Activated CD4-positive, CD25-positive, alpha-beta regulatory T cell treated with anti-CD3 and anti-CD28 coated beads, Interleukin-2, amount 50 U/mL, for 24 hours (primary cell): ENCODE measurements around the gene CDKAL1.
"Not testable (repeated sequence)": the region's sequence is repeated elsewhere in the genome, so short reads cannot be mapped to it uniquely, and the experiment has no call there.

Experiments
- ATAC-seq, 2 donors: fragments of 150-1000 bp; cut with Tn5 transposase; one replicate each; pipeline ENCODE4 v1.10.0; 2021; ENCODE audit warnings: mild to moderate bottlenecking in 1 of 2, moderate library complexity in 1 of 2

The CDKAL1 gene

DNA sequence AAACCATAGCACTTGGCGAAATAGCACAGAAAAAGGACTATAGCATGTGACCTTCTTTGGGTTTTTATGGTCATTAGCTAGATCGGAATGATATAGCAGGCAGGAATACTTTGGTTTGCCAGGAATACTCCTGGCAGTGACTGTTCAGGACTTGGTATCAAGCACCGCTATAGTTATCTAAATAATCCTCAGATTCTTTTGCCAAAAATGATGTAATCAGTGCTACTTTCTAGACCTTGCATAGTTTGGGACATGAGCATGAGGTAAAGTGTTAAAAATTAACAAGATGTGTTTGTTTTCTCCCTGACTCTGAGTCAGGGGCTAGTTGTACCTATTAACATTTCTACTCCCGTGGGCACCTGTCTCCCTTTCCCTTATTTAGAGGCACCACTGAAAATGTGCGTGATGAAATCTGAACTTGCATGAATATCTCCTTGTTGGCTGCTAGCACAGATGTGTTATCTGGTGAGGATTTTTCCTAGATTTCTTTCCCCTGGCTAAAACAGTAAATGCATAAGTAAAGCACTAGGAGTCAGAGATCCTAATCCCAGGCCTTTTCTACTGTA is 511.0 kb downstream of the CDKAL1 start:
- ATAC-seq: no peak

GRCh38 chr6:21046276-21046675 is 512.0 kb downstream of the CDKAL1 start:
- no peak for ATAC-seq

GRCh38 chr6:21048047-21048446 is 513.8 kb downstream of the CDKAL1 start:
- no peak for ATAC-seq

DNA sequence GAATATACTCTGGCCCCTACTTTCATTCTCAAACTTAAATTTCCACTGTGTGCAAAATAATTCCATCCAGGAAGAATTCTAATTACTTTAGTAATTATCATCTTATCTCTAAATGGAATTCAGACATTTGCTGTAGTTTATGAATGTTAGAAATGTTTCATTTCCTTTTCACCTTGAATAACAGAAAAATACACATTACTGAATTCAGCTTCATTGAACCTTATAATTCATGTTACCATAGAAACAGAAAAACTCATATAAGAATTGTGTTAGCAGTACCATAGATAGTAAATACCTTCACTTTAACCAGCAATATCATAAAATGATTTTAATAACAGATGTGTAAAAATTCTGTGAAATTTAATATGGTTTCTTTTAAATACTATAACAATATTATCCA is 514.9 kb downstream of the CDKAL1 start:
- no peak for ATAC-seq

DNA sequence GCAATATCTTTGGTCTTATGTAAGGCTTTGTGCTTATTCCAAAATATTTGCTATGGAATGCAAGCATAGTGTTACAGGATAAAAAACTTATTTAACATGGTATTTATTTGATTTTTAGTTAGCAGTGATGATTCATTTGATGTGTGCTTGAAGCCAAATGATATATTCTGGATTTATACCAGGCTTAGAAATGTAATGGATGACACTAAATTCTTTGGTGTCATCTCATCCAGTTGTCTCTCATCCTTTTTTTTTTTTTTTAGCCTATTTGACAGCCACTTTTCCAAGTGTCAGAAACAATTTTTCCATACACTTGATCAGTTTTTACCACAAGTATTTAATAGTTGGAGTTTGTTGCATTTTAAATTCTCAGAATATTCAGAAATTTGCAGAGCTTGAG is 515.3 kb downstream of the CDKAL1 start:
- ATAC-seq: no peak

DNA sequence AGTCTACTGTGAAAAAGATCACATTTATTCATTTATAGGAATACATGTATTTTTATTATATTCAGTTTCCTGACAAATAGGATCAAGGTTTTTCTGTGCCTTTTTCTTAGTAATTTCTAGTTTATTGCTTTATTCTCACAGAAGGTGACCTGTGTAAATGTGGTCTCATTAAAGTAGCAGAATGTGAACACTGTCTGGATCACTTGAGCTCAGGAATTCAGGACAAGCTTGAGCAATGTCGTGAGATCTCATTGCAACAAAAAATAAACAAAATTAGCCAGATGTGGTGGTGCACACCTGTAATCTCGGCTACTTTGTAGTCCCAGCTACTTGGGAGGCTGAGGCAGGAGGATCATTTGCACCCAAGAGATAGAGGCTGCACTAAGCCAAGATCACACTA is 516.7 kb downstream of the CDKAL1 start:
- ATAC-seq: no peak

DNA sequence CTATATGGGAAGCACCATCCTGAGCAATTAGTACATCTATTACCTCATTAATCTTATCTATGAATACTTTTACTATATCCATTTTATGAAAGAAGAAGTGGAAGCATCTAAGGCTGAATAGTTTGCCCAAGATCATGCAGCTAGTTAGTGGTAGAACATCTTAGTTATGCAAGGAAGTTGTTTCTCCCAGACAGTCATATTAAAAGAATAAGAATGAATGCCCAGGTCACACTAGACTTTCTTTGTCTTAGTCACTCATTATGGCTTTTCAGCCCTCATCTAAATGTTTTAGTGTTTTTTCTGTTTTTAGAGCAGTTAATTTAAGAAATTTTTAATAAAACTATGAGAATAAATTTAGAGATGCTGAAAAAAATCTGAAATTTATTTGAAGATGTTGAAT is 517.5 kb downstream of the CDKAL1 start:
- ATAC-seq: no peak

GRCh38 chr6:21053612-21054011 is 519.4 kb downstream of the CDKAL1 start:
- ATAC-seq: no peak

- ATAC-seq: not testable (repeated sequence)
These were observed 521.2 kb downstream of the CDKAL1 start for GRCh38 chr6:21055480-21055879.

DNA sequence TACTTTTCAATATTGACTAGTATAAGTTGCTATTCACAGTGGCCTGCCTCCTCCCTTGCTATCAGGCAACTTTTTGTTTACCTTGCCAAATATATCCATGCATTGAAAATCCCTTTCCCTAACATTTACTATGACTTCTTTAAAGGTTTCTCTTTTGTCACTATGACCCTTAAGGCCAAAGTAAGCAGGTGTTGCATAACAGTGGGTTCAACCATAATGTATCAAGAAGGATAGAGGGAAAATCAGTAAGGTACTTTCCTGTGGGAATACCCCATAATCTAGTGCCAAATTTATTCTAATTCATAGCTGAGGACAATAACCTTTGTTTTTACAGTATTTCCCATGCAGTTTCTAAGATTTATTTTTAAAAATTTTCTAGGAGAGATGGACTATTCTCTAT is 527.6 kb downstream of the CDKAL1 start:
- ATAC-seq: no peak

GRCh38 chr6:21064756-21065340 is 530.6 kb downstream of the CDKAL1 start:
- no peak for ATAC-seq

DNA sequence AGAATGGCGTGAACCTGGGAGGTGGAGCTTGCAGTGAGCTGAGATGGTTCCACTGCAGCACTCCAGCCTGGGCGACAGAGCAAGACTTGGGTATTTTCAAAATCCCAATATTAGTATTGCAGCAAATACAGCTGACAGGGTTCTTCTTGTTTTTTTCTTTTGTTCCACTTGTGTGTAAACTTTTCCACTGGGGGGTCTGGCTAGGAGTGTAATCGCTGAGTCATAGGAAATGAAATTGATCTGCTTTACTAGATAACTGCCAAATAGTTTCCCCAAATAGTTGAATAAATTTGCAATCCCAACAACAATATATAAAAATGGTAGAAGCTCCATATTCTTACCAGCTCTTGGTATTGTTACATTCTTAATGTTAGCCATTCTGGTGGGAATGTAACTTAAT is 533.3 kb downstream of the CDKAL1 start:
- ATAC-seq: no peak

GRCh38 chr6:21070620-21071019 is 536.4 kb downstream of the CDKAL1 start:
- no peak for ATAC-seq

DNA sequence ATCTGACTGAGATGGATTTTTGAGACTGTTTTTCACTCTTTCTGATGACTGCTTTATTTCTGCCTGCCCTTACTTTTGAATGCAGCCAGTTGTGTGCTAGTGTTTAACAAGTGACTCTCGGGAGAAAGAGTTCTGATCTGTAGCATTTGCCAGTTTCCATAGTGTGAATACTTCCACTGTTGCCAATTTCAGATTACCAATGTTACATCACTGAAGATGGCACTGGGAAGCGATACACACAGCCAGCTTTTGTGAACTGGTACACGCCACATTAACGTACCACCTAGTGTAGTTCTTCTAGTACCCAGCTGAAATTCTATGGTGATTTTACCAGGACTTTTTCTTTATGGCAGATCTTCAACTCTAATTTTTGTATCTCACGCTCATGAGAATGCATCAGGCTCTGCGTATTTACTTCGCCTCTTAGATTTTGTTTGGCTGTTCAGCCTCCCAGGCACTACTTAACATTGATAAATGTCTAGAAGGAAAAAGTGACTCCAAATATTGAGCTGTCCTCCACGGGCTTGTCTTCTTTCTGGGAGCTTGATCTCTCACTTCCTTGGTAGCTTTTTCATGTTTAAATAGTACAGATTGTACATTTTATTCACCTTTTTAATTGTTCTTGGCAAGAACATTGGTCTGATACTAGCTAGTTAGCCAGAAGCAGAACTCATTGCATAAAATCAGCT is 537.7 kb downstream of the CDKAL1 start:
- ATAC-seq: no peak

GRCh38 chr6:21073318-21073839 is 539.1 kb downstream of the CDKAL1 start:
- ATAC-seq: no peak

- ATAC-seq: no peak
These were observed 540.2 kb downstream of the CDKAL1 start for GRCh38 chr6:21074484-21074883.

GRCh38 chr6:21075986-21076385 is 541.7 kb downstream of the CDKAL1 start:
- no peak for ATAC-seq

- no peak for ATAC-seq
These were observed 544.2 kb downstream of the CDKAL1 start for GRCh38 chr6:21078497-21078896.

- ATAC-seq: no peak
These were observed 545.3 kb downstream of the CDKAL1 start for GRCh38 chr6:21079468-21080048.

DNA sequence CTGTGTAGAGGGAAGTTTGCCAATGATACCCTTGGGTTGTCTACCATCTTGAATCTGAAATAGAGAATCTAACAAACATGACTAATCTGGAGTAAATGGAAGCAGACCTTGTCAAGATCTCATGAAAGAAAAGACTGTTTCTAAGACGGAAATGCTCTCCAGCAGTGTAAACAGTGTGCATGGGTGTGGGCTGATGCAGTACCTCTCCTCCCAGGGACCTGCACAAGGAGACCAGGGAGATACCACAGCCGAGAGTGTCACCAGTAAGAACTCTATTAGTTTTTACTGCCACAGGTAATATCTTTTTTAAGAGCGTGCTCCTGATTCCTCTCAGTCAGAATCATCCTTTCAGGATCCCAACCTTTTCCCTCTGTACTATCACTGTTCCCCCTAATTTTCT is 546.0 kb downstream of the CDKAL1 start:
- ATAC-seq: no peak

GRCh38 chr6:21082091-21082490 is 547.8 kb downstream of the CDKAL1 start:
- ATAC-seq: no peak

DNA sequence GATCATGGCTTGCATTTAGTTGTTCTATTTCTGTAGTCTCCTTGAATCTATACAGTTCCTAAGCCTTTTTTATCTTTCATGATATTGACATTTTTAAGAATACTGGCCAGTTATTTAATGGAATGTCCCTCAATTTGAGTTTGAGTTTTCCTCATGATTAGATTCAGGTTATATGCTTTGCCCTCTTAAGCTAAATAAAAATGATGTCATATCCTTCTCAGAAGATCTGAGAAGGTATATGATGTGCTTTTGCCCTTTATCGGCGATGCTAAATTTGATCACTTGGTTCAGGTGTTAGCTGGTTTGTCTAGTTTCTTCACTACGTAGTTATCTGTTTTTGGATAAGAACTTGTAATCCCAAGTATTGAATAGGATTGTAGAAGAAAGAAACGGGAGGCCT is 549.5 kb downstream of the CDKAL1 start:
- no peak for ATAC-seq

DNA sequence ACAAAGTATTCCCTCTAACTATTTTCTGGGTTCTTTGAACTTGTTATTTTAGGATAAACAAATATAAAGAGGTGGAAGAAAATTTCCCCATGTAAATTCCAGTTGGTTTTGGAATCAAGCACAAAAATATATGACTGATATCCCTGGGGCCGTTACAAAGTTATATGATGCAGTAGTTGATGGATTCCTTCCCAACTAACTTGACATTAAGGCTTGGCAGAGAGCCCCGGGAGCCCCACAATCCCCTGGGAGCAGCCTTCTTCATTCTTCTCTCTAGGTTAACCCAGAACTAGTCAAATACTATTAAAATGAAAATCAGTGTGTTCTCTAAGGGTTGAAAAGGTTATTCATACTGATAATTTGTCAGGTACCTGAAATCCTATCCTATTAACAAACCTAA is 550.4 kb downstream of the CDKAL1 start:
- ATAC-seq: no peak

- ATAC-seq: no peak
These were observed 551.0 kb downstream of the CDKAL1 start for GRCh38 chr6:21085211-21085610.
